NCI-H1417 treated with DMSO at 0.1 percent for 48 hours (cell line): ENCODE data around the gene ABHD8.

Experiments
- DNase-seq: peaks from one replicate; lab custom pipeline; 2025; lab: John Stamatoyannopoulos, UW

Gene ABHD8

GRCh38 chr19:17333611-17334413, 30.6 kb upstream of the ABHD8 start:
- DNase-seq, result no peak

GRCh38 chr19:17332677-17333581, 29.7 kb upstream of the ABHD8 start:
- no peak for DNase-seq

GRCh38 chr19:17332360-17332676, 29.1 kb upstream of the ABHD8 start:
- DNase-seq, result no peak

GRCh38 chr19:17331045-17331558, 27.9 kb upstream of the ABHD8 start:
- no peak for DNase-seq

- DNase-seq, result no peak
Measured at GRCh38 chr19:17330262-17331044, 27.2 kb upstream of the ABHD8 start.

- no peak for DNase-seq
Measured at GRCh38 chr19:17329366-17330261, 26.4 kb upstream of the ABHD8 start.

GRCh38 chr19:17328517-17329365, 25.5 kb upstream of the ABHD8 start:
- DNase-seq, result no peak

- DNase-seq, result no peak
Measured at GRCh38 chr19:17327654-17328516, 24.7 kb upstream of the ABHD8 start.

GRCh38 chr19:17327068-17327653, 23.9 kb upstream of the ABHD8 start:
- DNase-seq, result no peak

GRCh38 chr19:17326595-17326966, 23.4 kb upstream of the ABHD8 start:
- no peak for DNase-seq

GRCh38 chr19:17325881-17326594, 22.8 kb upstream of the ABHD8 start:
- no peak for DNase-seq

GRCh38 chr19:17325133-17325532, 21.9 kb upstream of the ABHD8 start:
- DNase-seq, result no peak

GRCh38 chr19:17324357-17325114, 21.3 kb upstream of the ABHD8 start:
- no peak for DNase-seq

- DNase-seq, result no peak
Measured at GRCh38 chr19:17323964-17324332, 20.7 kb upstream of the ABHD8 start.

GRCh38 chr19:17323300-17323963, 20.2 kb upstream of the ABHD8 start:
- DNase-seq, result no peak

GRCh38 chr19:17322854-17323253, 19.6 kb upstream of the ABHD8 start:
- no peak for DNase-seq
